BLaER1 treated with 17β-estradiol and CSF1 and Interleukin-3, amounts not matched to agents 10 nM and 100 nM (cell line): ENCODE data around the gene LIPK.

Experiments used
- H3K27ac ChIP-seq, 11 experiments: shearing (Covaris generic); formaldehyde crosslinking; 2 replicates each; pipeline ENCODE4 v1.8.1; 2022
- H3K27me3 ChIP-seq, 11 experiments: shearing (Covaris generic); formaldehyde crosslinking; 2 replicates each; pipeline ENCODE4 v1.8.1; 2022
- H3K36me3 ChIP-seq, 11 experiments: shearing (Covaris generic); formaldehyde crosslinking; 2 replicates each; pipeline ENCODE4 v1.8.1; 2022
- H3K4me1 ChIP-seq, 10 experiments: shearing (Covaris generic); formaldehyde crosslinking; 2 replicates each; pipeline ENCODE4 v1.8.1; 2022
- H3K4me2 ChIP-seq, 11 experiments: shearing (Covaris generic); formaldehyde crosslinking; 2 replicates each; pipeline ENCODE4 v1.8.1; 2022
- H3K4me3 ChIP-seq, 10 experiments: shearing (Covaris generic); formaldehyde crosslinking; 2 replicates each; pipeline ENCODE4 v1.8.1; 2022
- H3K9ac ChIP-seq, 11 experiments: shearing (Covaris generic); formaldehyde crosslinking; 2 replicates each; pipeline ENCODE4 v1.8.1; 2022
- H3K9me3 ChIP-seq, 11 experiments: shearing (Covaris generic); formaldehyde crosslinking; replicated peaks in 1 of 11; 2 replicates each; pipeline ENCODE4 v1.8.1; 2022
- H4K20me1 ChIP-seq, 11 experiments: shearing (Covaris generic); formaldehyde crosslinking; 2 replicates each; pipeline ENCODE4 v1.8.1; 2022
- Cebpa-rat ChIP-seq, 11 experiments: shearing (Covaris generic); IDR thresholded peaks; 2 replicates each; pipeline ENCODE4 v1.8.1; 2022

The LIPK gene

DNA sequence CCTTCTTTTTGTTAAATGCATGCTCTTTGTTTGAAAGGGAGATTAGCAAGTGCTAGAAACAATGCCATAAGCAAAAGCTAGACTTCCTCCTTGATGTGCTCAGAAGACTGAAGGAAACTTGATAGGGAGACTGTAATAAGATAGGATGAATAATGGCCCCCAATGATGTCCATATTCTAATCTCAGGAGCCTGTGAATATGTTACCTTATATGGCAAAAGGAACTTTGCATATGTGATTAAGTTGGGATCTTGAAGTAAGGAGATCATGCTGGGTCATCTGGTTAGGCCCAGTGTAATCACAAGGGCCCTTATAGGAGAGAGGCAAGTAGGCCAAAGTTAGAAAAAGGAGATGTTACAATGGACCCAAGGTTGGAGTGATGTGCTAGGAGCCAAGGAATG lies 82.9 kb downstream of the LIPK start:
- H3K4me1 ChIP-seq = peaks cover under 1 to 23% (median 2%) of the 10 kb centered on the region in 10 experiments; a peak in 12 of 20 replicates
- no peak for TF ChIP-seq Cebpa-rat (IDR thresholded peaks at IDR 0.05)
- no peak overlapping the region for H3K4me3 ChIP-seq
- no peaks in the 10 kb centered on the region for H3K27me3 ChIP-seq
- no peaks in the 10 kb centered on the region for H3K36me3 ChIP-seq
- H3K4me2 ChIP-seq = no peak overlapping the region
- no peak overlapping the region for H3K9ac ChIP-seq
- H3K27ac ChIP-seq = no peak overlapping the region
- H4K20me1 ChIP-seq = no peaks in the 10 kb centered on the region
- H3K9me3 ChIP-seq = no peaks in the 10 kb centered on the region

DNA sequence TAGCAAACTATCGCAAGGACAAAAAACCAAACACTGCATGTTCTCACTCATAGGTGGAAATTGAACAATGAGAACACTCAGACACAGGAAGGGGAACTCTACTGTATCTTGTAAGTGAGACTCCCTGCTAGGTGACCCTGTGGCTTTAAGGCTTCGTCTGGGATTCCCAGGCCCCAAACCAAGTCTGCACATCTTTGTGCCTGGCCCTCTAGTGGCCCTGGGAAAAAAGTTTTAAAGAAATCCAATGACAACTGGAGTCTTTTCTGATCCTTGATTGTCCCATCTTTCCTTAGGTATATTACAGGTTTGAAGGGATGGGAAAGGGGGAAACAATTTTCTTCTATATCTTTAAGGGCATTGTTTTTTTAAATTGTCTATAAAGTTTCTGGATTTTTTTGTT lies 85.9 kb downstream of the LIPK start:
- TF ChIP-seq Cebpa-rat (IDR thresholded peaks at IDR 0.05) = no peak
- no peaks in the 10 kb centered on the region for H4K20me1 ChIP-seq

DNA sequence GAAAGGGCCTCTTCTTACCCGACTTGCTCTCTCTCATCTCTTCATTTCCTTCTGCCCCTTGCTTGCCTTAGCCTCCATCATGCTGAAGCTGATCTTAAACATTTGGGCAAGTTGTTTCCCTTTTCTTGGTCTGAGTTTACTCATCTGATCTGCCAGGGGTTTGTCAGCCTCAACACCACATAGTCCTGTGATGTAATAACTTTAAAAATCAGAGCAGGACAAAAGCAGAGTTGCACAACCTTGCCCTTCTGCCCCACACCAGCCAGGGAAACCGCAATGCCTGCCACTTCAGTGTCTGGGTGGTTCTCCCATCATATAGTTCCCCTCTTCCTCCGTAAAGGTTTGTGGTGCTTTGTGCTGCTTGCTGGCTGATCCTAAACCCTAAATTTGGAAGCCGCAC lies 86.6 kb downstream of the LIPK start:
- Histone ChIP-seq H3K36me3 (no peaks in the 10 kb centered on the region), H3K9me3 (no peaks in the 10 kb centered on the region), H4K20me1 (no peaks in the 10 kb centered on the region), H3K4me3 (no peak overlapping the region), H3K27me3 (no peaks in the 10 kb centered on the region), H3K9ac (no peak overlapping the region; a peak in 1 of 22 replicates), H3K4me2 (peak overlapping the region in 5 of 11 experiments; percentile 1 to 40 (median 36); a peak in 7 of 22 replicates), H3K27ac (peak overlapping the region in 2 of 11 experiments; percentile 22 to 32; a peak in 1 of 22 replicates), H3K4me1 (peaks cover 0 to 25% (median 1%) of the 10 kb centered on the region in 10 experiments; a peak in 9 of 20 replicates)
- peak in 8 of 11 experiments; percentile 11 to 65 (median 41); a peak in 7 of 22 replicates for TF ChIP-seq Cebpa-rat (IDR thresholded peaks at IDR 0.05)

More for the DNA sequence above, 85.9 kb downstream of the LIPK start:
- Histone ChIP-seq H3K27ac (peak overlapping the region in 1 of 11 experiments; percentile 32; a peak in 1 of 22 replicates), H3K4me2 (peak overlapping the region in 3 of 11 experiments; percentile 36 to 40 (median 40); a peak in 3 of 22 replicates), H3K4me1 (peaks cover 0 to 25% (median 1%) of the 10 kb centered on the region in 10 experiments; a peak in 9 of 20 replicates), H3K4me3 (no peak overlapping the region), H3K36me3 (no peaks in the 10 kb centered on the region), H3K27me3 (no peaks in the 10 kb centered on the region), H3K9ac (no peak overlapping the region), H3K9me3 (no peaks in the 10 kb centered on the region)

DNA sequence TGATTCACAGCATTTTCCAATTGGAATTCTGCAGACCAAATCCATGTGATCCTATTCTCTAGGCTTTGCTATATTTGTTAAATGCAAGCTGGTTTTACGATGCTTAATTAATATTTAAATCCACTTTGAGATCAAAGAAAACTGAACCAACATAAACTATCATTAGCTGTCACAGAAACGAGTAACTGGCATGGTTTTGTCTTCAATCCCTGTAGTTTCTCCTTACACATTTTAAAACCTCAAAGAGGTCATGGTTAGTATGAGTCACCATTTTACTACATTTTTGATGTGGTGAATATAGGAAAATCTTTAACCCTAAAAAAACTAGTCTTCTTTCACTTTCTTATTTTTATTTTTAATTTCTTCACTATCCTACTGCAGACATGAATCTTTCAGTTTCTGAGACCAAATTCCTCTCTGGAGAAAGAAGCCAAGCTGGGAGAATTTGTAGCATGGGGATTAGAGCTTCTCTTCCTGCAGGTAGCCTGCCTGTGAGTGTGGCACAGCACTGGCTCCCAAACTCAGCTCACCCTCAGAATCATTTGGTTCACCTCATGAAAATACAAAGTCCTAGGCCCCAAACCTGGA lies 87.8 kb downstream of the LIPK start:
- TF ChIP-seq Cebpa-rat (IDR thresholded peaks at IDR 0.05) = no peak
- peak overlapping the region in 5 of 11 experiments; percentile 10 to 53 (median 27); a peak in 4 of 22 replicates for H3K4me2 ChIP-seq
- H3K27ac ChIP-seq = no peak overlapping the region

DNA sequence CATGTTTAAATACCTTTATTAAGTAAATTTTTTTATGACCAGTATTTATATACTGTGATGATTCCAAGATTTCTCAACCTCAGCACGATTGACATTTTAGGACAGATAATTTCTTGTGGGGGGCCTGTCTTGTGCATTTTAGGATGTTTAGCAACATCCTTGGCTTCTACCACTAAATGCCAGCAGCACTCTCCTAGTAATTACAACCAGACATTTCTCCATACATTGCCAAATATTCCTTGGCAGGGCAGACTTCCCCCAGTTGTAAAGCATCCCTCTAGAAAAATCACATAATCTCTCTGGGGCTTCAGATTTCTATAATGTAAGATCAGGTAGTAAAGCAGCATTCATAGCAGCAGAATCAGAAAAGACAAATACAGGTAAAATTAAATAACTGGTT lies 88.7 kb downstream of the LIPK start:
- no peak for TF ChIP-seq Cebpa-rat (IDR thresholded peaks at IDR 0.05)

More for the DNA sequence above, 87.8 kb downstream of the LIPK start:
- Histone ChIP-seq H3K9me3 (no peaks in the 10 kb centered on the region), H3K36me3 (no peaks in the 10 kb centered on the region), H3K4me3 (no peak overlapping the region), H4K20me1 (no peaks in the 10 kb centered on the region), H3K4me1 (peaks cover 0 to 25% (median 1%) of the 10 kb centered on the region in 10 experiments; a peak in 9 of 20 replicates), H3K27me3 (no peaks in the 10 kb centered on the region), H3K9ac (no peak overlapping the region)

DNA sequence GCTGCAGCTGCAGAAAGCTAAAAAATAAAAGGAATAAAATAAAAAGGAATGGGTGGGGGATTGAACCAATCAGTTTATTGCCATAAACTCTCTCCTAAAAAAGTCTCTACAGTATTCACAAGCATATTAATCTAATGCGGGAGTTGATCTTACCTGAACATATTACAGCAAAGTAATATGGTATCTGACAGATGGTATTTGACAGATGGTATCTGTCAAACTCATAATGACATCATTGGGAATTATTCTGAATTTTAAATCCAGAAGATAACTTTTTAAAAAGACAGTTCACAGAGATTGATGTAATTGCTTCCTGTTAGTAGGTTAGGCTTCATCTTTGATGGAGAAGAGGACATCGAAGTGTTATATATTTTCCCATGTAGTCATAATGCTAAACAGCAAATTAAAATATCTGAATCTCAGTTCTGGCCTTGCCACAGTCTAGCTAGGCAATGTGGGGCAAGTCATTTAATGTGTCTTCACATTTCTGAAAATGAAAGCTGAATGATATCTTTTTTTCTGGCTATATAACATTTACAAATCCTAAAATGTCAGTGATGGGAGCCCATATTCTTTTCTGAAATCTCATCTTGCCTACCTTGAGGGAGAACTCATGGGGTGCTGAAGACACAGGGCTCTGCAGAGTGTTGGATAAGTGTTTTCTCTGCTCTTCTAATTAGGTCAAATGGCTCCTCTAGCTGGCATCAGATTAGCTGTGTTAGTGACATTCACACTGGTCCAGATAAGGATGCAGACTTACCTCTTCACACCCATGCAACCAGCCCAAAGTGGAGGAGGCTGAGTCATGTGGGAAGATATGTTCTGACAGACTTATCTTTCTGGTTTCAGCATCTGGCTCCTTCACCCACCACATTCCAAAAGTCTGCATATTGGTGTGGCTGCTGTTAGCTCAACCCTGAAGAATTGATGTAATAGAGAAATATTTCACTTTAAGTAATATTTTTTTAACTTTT lies 94.4 kb downstream of the LIPK start:
- no peaks in the 10 kb centered on the region for H3K36me3 ChIP-seq
- no peak overlapping the region for H3K4me3 ChIP-seq
- H3K27ac ChIP-seq = no peak overlapping the region
- H3K4me1 ChIP-seq = no peaks in the 10 kb centered on the region
- H3K9ac ChIP-seq = no peak overlapping the region
- H3K27me3 ChIP-seq = no peaks in the 10 kb centered on the region
- no peaks in the 10 kb centered on the region for H4K20me1 ChIP-seq
- H3K4me2 ChIP-seq = no peak overlapping the region
- no peaks in the 10 kb centered on the region for H3K9me3 ChIP-seq
- TF ChIP-seq Cebpa-rat (IDR thresholded peaks at IDR 0.05) = no peak

More for the DNA sequence above, 88.7 kb downstream of the LIPK start:
- Histone ChIP-seq H3K4me1 (peaks cover 0 to 25% (median 1%) of the 10 kb centered on the region in 10 experiments; a peak in 9 of 20 replicates), H3K4me2 (no peak overlapping the region), H3K36me3 (no peaks in the 10 kb centered on the region), H3K9me3 (no peaks in the 10 kb centered on the region), H3K27ac (no peak overlapping the region), H4K20me1 (no peaks in the 10 kb centered on the region), H3K27me3 (no peaks in the 10 kb centered on the region), H3K4me3 (no peak overlapping the region), H3K9ac (no peak overlapping the region)
